Effector memory CD4-positive, alpha-beta T cell (primary cell): ENCODE measurements around the gene MPP2.
"Not testable (repeated sequence)": the region's sequence is repeated elsewhere in the genome, so short reads cannot be mapped to it uniquely, and the experiment has no call there.

Source experiments
- DNase-seq, 3 donors: peaks; one replicate each; pipeline ENCODE4 v3.0.0-alpha.2; 2020
- H3K27ac ChIP-seq: 2 replicates; pipeline ENCODE4 v1.7.0; 2013; ENCODE audit warnings: mild to moderate bottlenecking, low read length, moderate library complexity; ENCODE audit not compliant: insufficient read depth, poor library complexity, severe bottlenecking
- H3K27me3 ChIP-seq: replicated peaks from 2 replicates; pipeline ENCODE4 v1.7.0; 2013; ENCODE audit warnings: mild to moderate bottlenecking, low read length; ENCODE audit not compliant: insufficient read depth, control insufficient read depth, poor library complexity, severe bottlenecking
- H3K36me3 ChIP-seq: 2 replicates; pipeline ENCODE4 v1.7.0; 2013; ENCODE audit warnings: mild to moderate bottlenecking, low read length, moderate library complexity; ENCODE audit not compliant: control insufficient read depth, insufficient read depth
- H3K4me1 ChIP-seq: 2 replicates; pipeline ENCODE4 v1.7.0; 2013; ENCODE audit warnings: low read length, mild to moderate bottlenecking; ENCODE audit not compliant: control insufficient read depth, insufficient read depth, poor library complexity, severe bottlenecking
- H3K4me3 ChIP-seq: 2 replicates; pipeline ENCODE4 v1.7.0; 2013; ENCODE audit warnings: low read length, low read depth, mild to moderate bottlenecking; ENCODE audit not compliant: insufficient read depth, poor library complexity, severe bottlenecking
- H3K9me3 ChIP-seq: 2 replicates; pipeline ENCODE4 v1.7.0; 2013; ENCODE audit warnings: mild to moderate bottlenecking, low read length, moderate library complexity; ENCODE audit not compliant: control insufficient read depth

MPP2 gene

DNA sequence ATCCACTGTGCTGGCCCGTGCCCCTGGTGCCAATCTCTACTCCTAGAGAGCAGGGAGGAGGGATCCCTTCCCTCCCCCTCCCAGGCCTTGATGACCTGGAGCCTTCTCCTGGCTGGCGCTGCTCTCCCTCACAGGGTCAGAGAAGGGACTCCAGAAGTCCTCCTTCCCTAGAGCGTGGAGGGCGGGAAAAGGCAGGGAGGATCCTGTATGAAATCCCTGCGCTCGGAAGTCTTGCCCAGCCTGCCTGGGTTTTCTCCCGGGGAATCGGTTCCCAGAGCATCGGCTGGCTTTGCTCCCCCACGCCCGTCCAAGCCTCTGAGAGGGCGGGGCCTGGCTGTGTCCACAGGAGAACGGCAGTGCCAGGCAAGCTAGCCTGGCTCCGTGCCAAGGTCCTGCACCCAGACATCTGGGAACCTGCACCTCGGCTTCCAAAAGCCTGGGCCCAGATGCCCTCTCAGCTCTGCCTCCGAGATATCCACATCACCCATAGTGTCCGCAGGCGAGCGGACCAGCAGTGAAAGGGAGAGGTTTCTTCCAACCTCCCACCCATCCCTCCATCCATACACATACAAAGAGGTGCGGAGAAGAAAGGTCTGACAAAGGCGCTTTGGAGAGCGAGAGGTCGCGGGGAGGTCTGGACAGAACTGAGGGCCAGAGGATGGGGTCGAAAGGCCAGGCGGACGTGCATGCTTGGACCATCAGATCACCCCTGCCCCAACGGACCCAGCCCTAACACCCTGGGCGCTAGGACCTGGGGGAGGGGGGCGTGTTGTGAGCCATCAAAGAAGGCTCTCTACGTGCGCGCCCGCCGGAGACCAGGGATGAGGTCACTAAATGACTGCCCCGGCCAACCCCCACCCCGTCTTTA is 1.1 kb downstream of the MPP2 start:
- no peak for DNase-seq
- Histone ChIP-seq H3K9me3 (no peaks in the 10 kb centered on the region), H3K27me3 (peaks cover 5% of the 10 kb centered on the region)

DNA sequence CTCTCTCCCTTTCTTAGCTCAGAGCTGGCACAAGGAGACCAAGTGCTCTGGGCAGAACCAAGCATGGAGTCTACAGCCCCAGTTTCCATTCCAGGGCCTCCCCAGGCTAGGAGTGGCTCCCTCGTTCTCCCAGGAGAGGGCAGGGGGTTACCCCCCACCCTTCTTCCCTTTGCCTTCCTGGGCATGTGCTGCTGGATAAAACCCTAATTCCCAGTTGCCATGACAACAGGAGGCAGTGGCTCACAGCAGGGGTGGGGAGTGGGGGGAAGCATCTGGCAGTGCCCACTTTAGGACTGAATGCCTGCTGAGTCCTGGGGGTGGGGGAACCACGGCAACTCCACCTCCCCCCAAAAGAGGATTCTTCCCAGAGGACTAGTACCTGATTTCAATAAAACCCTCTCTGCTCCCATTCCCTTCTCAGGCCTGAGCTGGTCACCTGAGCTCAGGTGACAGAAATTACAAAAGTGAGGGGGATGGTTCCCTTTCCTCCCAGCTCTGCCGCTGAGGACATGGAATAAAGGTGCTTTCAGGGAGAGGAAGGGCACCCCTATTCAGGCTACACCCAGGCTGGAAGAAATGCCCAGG is 1.8 kb downstream of the MPP2 start:
- H3K4me1 ChIP-seq = peaks cover 31% of the 10 kb centered on the region
- H3K27ac ChIP-seq = no peak overlapping the region
- no peak overlapping the region for H3K4me3 ChIP-seq
- H3K27me3 ChIP-seq = peaks cover 5% of the 10 kb centered on the region
- no peak for DNase-seq
- no peaks in the 10 kb centered on the region for H3K36me3 ChIP-seq
- H3K9me3 ChIP-seq = no peaks in the 10 kb centered on the region

More for the DNA sequence above, 1.1 kb downstream of the MPP2 start:
- H3K4me3 ChIP-seq = peak overlapping the region; percentile 83
- peak overlapping the region; percentile 57 for H3K27ac ChIP-seq
- H3K36me3 ChIP-seq = no peaks in the 10 kb centered on the region
- peaks cover 24% of the 10 kb centered on the region for H3K4me1 ChIP-seq

DNA sequence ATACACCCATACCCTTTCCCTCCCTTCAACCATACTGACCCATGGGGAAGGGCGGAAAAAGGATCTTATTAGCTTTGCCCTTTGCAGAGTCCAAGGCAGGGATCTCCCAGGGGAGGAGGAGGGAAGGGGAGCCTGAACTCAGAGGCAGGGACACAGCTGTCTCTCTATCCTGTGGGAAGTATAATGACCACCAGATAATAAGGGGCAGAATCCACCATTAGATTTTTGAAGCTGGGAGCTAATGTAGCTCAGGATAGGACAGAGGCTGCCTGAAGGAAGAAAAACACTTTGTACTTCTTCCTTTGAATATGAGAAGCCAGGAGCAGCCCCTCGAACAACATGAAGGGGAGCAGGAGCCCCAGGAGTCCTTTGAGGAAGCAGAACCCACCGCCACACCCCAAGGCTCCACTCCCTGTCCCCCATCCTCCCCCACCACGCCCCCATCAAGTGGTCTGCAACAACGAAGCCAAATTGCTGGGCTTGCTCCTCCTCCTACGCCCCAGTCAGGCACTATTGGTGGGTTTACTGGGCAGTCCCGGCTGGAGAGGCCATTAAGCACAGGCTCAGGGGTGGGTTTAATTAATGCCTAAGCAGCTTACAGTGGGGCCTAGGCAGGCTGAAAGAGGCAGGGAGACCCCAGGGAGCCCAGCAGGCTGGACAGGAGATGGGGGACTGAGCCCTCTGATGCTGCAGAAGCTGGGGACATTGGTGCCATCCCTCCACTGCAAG is 5.3 kb downstream of the MPP2 start:
- H3K4me3 ChIP-seq = no peak overlapping the region
- no peaks in the 10 kb centered on the region for H3K9me3 ChIP-seq
- no peak overlapping the region for H3K27ac ChIP-seq
- peaks cover 25% of the 10 kb centered on the region for H3K4me1 ChIP-seq
- H3K27me3 ChIP-seq = peaks cover 5% of the 10 kb centered on the region
- no peaks in the 10 kb centered on the region for H3K36me3 ChIP-seq
- no peak for DNase-seq

DNA sequence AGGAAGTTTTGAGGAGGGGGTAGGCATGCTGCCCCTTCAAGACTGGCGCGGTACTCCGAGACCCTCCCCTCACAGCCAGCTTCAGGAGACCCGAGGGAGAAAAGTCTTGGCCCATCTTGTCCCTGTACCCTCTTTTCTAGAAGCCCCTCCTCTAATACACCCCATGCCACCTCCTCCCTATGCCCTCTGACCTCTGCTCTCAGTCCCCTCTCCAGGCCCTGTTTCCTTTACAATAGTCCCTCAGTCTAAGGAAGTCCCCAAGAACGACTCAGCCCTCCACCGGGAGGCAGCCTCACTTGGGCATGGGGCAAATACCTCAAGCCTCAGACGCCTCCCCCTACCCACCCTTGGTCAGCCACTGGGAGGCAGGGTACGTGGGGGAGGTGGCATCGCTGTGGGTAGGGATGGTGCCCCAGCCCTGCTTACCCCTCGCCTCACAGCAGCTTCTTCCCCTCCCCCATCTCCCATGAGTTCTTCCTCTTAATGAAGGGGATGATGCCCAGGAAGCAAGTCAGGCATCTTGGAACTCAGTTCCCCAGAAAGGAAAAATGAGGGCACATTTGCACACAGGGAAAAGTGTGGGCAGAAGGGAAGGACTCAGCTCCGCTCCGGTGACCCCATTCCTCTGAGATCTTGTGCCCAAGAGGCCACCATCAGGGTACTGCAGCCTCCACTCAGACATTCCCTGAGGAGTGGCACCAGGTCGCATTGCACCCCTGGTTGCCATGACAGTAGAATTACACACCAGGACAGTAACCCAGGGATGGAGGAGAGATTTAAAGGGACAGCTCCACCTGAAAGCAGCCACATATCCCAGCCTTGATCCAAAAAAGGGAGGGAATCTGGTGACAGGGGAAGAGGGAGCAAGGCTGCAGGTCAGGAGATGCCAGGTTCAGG is 6.2 kb downstream of the MPP2 start:
- Histone ChIP-seq H3K4me3 (peak overlapping the region; percentile 36), H3K4me1 (peaks cover 15% of the 10 kb centered on the region), H3K27ac (no peak overlapping the region), H3K27me3 (peaks cover 5% of the 10 kb centered on the region), H3K36me3 (no peaks in the 10 kb centered on the region), H3K9me3 (no peaks in the 10 kb centered on the region)
- DNase-seq = no peak

DNA sequence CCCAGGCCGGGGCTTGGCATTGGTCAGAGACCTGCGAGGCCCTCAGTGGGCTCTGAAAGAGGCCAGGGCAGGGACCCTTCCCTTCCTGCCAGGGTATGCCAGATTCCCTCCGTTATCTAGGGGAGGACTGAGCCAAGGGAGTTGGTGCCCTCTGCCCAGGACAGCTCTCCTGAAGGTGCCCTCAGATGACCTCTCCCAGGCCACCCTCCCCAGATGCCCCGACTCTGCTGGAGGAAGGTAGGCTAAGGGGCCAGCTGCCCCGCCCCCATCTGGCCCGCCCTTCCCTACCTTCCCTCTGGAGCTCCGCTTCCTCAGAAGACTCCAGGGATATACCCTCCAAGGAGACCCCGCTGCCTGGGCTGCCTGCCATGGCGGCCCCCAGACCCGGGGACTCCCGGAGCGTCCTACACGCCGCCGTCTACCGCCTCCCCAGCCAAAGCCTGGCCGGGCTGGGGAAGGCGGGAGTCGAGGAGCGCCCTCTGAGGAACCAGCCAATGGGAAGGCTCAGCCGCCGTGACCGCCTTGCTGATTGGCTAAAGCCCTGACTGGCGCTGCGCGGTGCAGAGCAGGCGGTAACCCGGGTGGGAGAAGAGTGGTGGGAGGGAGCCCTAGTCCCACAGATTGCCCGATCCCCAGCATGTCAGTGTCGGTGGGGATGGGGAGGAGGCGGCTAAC is 7.0 kb downstream of the MPP2 start:
- Histone ChIP-seq H3K27me3 (no peaks in the 10 kb centered on the region), H3K36me3 (no peaks in the 10 kb centered on the region), H3K9me3 (no peaks in the 10 kb centered on the region), H3K27ac (no peak overlapping the region), H3K4me3 (peak overlapping the region; percentile 36), H3K4me1 (peaks cover 13% of the 10 kb centered on the region)
- peak; percentile 46 to 71 (median 69) for DNase-seq

DNA sequence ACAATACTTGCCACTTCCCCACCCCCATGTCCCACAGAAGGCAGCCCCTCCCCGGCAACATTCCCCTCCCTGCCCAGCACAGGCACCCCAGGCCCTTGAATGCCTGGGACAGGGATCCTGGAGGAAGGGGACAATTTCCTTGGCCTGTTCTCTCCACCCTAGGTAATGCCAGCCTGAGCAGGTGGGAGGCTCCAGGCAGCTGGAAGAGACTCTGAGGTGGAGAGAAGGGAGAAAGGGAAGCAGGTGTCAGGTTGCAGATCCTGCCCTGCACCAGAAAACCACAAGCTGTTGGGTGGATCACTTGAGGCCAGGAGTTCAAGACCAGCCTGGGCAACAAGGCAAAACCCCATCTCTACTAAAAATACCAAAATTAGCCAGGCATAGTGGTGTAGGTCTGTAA is 8.9 kb downstream of the MPP2 start:
- Histone ChIP-seq H3K9me3 (no peaks in the 10 kb centered on the region), H3K4me1 (peaks cover 13% of the 10 kb centered on the region), H3K27me3 (no peaks in the 10 kb centered on the region), H3K27ac (no peak overlapping the region), H3K4me3 (no peak overlapping the region), H3K36me3 (no peaks in the 10 kb centered on the region)
- DNase-seq = no peak

DNA sequence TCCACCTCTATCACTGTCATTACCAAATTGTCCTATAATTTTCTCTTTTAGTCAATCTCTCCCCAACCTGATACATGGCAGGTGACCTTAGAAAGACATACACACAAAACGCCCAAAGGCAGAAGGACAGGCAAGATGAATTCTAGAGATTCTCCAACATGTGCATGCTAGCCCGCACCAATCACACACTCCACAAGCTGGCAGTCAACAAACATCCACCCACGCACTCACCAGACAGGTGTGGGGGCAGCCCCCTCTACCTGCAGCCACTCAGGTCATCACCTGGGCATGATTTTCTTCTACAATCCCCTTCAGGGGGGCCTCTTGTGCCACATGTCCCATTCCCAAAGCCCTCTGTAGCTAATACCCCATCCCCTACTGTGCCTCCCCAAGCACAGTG is 9.5 kb downstream of the MPP2 start:
- Histone ChIP-seq H3K4me3 (no peak overlapping the region), H3K27me3 (no peaks in the 10 kb centered on the region), H3K4me1 (peaks cover 13% of the 10 kb centered on the region), H3K9me3 (no peaks in the 10 kb centered on the region), H3K27ac (no peak overlapping the region), H3K36me3 (no peaks in the 10 kb centered on the region)
- DNase-seq = no peak

DNA sequence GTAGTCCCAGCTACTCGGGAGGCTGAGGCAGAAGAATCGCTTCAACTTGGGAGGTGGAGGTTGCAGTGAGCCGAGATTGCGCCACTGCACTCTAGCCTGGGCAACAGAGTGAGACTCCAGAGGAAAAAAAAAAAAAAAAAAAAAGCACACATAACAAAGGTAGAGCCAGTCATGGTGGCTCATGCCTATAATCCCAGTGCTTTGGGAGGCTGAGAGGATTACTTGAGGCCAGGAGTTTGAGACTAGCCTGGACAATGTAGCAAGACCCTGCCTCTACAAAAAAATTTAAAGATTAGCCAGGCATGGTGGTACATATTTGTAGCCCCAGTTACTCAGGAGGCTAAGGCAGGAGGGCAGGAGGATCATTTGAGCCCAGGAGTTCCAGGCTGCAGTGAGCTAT is 12.8 kb downstream of the MPP2 start:
- H3K27me3 ChIP-seq, H3K4me1 ChIP-seq, H3K36me3 ChIP-seq, DNase-seq, H3K27ac ChIP-seq, H3K4me3 ChIP-seq, H3K9me3 ChIP-seq: not testable (repeated sequence)

DNA sequence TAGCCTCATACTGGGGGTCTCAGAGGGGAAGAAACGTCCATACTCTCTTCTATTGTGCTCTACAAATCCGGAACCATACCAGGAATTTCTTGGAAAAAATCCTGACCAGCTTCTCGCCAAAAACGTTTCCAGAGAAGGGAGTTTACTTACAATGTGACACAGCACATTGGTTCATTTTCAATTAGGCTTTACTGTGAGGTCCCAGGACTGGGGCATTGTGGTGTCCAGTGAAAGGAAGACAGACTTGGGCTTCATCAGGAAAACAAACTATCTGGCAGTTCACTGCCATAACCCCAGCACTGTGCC is 14.7 kb downstream of the MPP2 start:
- no peaks in the 10 kb centered on the region for H3K27me3 ChIP-seq
- H3K36me3 ChIP-seq = no peaks in the 10 kb centered on the region
- H3K4me1 ChIP-seq = no peaks in the 10 kb centered on the region
- H3K27ac ChIP-seq = no peak overlapping the region
- DNase-seq = no peak
- H3K4me3 ChIP-seq = no peak overlapping the region
- H3K9me3 ChIP-seq = no peaks in the 10 kb centered on the region
